ENCODE data around the gene IQCE. TPM values are rescaled to one million over a fixed set of nuclear protein-coding genes. Genes with fewer than 3 reads are reported as not detected.

The IQCE gene
- total and polyA plus RNA-seq, 8 donors = 14.7 to 25.1 (median 19.1) TPM

DNA sequence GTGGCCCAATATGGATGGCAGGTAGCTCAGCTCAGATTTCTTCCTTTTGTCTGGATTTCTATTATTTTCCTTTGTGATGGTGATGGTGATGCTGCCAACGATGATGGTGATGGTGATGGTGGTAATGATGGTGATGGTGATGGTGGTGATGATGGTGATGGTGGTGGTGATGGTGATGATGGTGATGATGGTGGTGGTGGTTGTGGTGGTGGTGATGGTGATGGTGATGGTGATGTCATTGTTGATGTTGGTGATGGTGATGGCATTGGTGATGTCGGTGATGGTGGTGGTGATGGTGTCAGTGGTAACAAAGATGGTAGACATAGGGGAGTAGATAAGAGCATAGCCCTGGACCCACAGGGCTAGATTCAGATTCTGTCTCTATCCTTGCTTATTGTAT is 98.4 kb downstream of the IQCE start:
- intact Hi-C loops (cut with DNase I) = no loop called here
- Histone ChIP-seq H3K4me3 (no peak overlapping the region), H3K4me1 (peaks cover 0 to 4% of the 10 kb centered on the region in 2 donors), H3K27me3 (no peaks in the 10 kb centered on the region), H3K36me3 (peaks cover 0 to 83% of the 10 kb centered on the region in 2 donors), H3K9me3 (no peaks in the 10 kb centered on the region), H3K27ac (no peak overlapping the region)
- no peak for DNase-seq
- TF ChIP-seq, protein P1, sequence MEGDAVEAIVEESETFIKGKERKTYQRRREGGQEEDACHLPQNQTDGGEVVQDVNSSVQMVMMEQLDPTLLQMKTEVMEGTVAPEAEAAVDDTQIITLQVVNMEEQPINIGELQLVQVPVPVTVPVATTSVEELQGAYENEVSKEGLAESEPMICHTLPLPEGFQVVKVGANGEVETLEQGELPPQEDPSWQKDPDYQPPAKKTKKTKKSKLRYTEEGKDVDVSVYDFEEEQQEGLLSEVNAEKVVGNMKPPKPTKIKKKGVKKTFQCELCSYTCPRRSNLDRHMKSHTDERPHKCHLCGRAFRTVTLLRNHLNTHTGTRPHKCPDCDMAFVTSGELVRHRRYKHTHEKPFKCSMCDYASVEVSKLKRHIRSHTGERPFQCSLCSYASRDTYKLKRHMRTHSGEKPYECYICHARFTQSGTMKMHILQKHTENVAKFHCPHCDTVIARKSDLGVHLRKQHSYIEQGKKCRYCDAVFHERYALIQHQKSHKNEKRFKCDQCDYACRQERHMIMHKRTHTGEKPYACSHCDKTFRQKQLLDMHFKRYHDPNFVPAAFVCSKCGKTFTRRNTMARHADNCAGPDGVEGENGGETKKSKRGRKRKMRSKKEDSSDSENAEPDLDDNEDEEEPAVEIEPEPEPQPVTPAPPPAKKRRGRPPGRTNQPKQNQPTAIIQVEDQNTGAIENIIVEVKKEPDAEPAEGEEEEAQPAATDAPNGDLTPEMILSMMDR (IDR thresholded peaks at IDR 0.05) = no peak
- no peak for ATAC-seq

GRCh38 chr7:2657920-2658671 is 99.3 kb downstream of the IQCE start:
- H3K4me3 ChIP-seq = no peak overlapping the region
- H3K9me3 ChIP-seq = no peaks in the 10 kb centered on the region
- H3K36me3 ChIP-seq = peaks cover 0 to 88% of the 10 kb centered on the region in 2 donors
- TF ChIP-seq, protein P1 (IDR thresholded peaks at IDR 0.05) = no peak
- DNase-seq (peak in 1 of 4 donors; percentile 78), ATAC-seq (no peak)
- intact Hi-C loops (cut with DNase I) = no loop called here
- no peaks in the 10 kb centered on the region for H3K27me3 ChIP-seq
- H3K27ac ChIP-seq = no peak overlapping the region
- peaks cover 4 to 11% of the 10 kb centered on the region in 2 donors for H3K4me1 ChIP-seq

- H3K27me3 ChIP-seq = no peaks in the 10 kb centered on the region
- H3K9me3 ChIP-seq = no peaks in the 10 kb centered on the region
- no peak overlapping the region for H3K27ac ChIP-seq
- intact Hi-C loops (cut with DNase I) = no loop called here
- no peak overlapping the region for H3K4me3 ChIP-seq
- H3K36me3 ChIP-seq = peaks cover 0 to 81% of the 10 kb centered on the region in 2 donors
- ATAC-seq = no peak
- H3K4me1 ChIP-seq = peaks cover 4 to 19% of the 10 kb centered on the region in 2 donors
- no peak for DNase-seq
- TF ChIP-seq, protein P1 (IDR thresholded peaks at IDR 0.05) = no peak
Measured at GRCh38 chr7:2658941-2659340, 100.2 kb downstream of the IQCE start.

- peaks cover 0 to 73% of the 10 kb centered on the region in 2 donors for H3K36me3 ChIP-seq
- H3K27ac ChIP-seq = no peak overlapping the region
- no peak for ATAC-seq
- intact Hi-C loops (cut with DNase I) = no loop called here
- TF ChIP-seq, protein P1 (IDR thresholded peaks at IDR 0.05) = no peak
- no peak overlapping the region for H3K4me3 ChIP-seq
- H3K27me3 ChIP-seq = no peaks in the 10 kb centered on the region
- no peak for DNase-seq
- H3K9me3 ChIP-seq = no peaks in the 10 kb centered on the region
- peaks cover 4 to 19% of the 10 kb centered on the region in 2 donors for H3K4me1 ChIP-seq
Measured at GRCh38 chr7:2659556-2660358, 101.0 kb downstream of the IQCE start.

All from left lung (tissue), 10 donors.